Sigmoid colon (tissue), 7 donors: ENCODE data around the gene MASP2. TPM values are rescaled to one million over a fixed set of nuclear protein-coding genes. Genes with fewer than 3 reads are reported as not detected.

Source experiments
- DNase-seq: peaks from one replicate; pipeline ENCODE4 v3.0.0-alpha.2; 2019
- H3K27ac ChIP-seq, 4 donors: fragments of 200-600 bp; sonication (generic); one replicate each; pipeline ENCODE4 v1.5.1; 2016 to 2019; ENCODE audit warnings: mild to moderate bottlenecking in 1 of 4
- H3K27me3 ChIP-seq, 3 donors: fragments of 200-600 bp; sonication (generic); one replicate each; pipeline ENCODE4 v1.5.1; 2019; ENCODE audit warnings: mild to moderate bottlenecking in 1 of 3
- H3K36me3 ChIP-seq, 4 donors: fragments of 200-600 bp; sonication (generic); one replicate each; pipeline ENCODE4 v1.5.1; 2016 to 2019
- H3K4me1 ChIP-seq, 4 donors: fragments of 200-600 bp; sonication (generic); one replicate each; pipeline ENCODE4 v1.5.1; 2017 to 2019
- H3K4me3 ChIP-seq, 4 donors: fragments of 200-600 bp; sonication (generic); one replicate each; pipeline ENCODE4 v1.5.1; 2017 to 2019; ENCODE audit warnings: mild to moderate bottlenecking in 2 of 4, moderate library complexity in 1 of 4
- H3K9me3 ChIP-seq, 4 donors: fragments of 200-600 bp in 3 of 4; sonication (generic) in 3 of 4; one replicate each; pipeline versions ENCODE4 v1.5.1 to v1.6.1; 2013 to 2019
- EP300 ChIP-seq, 4 donors: sonication (generic); formaldehyde crosslinking; IDR thresholded peaks; one replicate each; pipeline ENCODE4 v1.6.1; 2017; ENCODE audit warnings: antibody characterized with exemption in 4 of 4
- POLR2A ChIP-seq, 2 donors: fragments of 450-650 bp; IDR thresholded peaks; one replicate each; pipeline ENCODE4 v1.6.1; 2016; ENCODE audit warnings: antibody characterized with exemption in 2 of 2, mild to moderate bottlenecking in 2 of 2, moderate library complexity in 2 of 2
- POLR2AphosphoS5 ChIP-seq, 4 donors: sonication (generic); formaldehyde crosslinking; IDR thresholded peaks; one replicate each; pipeline ENCODE4 v1.6.1; 2017; ENCODE audit warnings: antibody characterized with exemption in 4 of 4
- WGBS, 2 donors: extraction: QIAGEN DNeasy Blood & Tissue Kit; methylation state at CpG; one replicate each; pipeline ENCODE4 v1.1.7; 2013; 5-methylcytosine and 5-hydroxymethylcytosine counted together
- intact Hi-C: fragments of 100-400 bp; cut with DNase I; formaldehyde crosslinking; loops from one replicate; pipeline ENCODE4 v1.15.1; 2023
- polyA plus RNA-seq, 3 donors: library from polyadenylated mRNA; stranded (reverse); fragments of 200-250 nt; gene quantifications; one replicate each; pipeline ENCODE4 v1.2.3, GENCODE V29; 2013
- total RNA-seq, 4 donors: library from RNA; depleted of rRNA; stranded (reverse); fragments of >200 nt; gene quantifications; one replicate each; pipeline ENCODE4 v1.1.0, GENCODE V29; 2016
- TF ChIP-seq, protein P1 (sequence below), 4 experiments: fragments of 450-650 bp in 3 of 4; fragments of 200-600 bp in 1 of 4; IDR thresholded peaks; one replicate each; pipeline ENCODE4 v1.5.1; 2016 to 2019; ENCODE audit warnings: antibody characterized with exemption in 4 of 4, mild to moderate bottlenecking in 3 of 4, moderate library complexity in 2 of 4
- donor health status: healthy with polysubstance abuse.
- donor health status: Bipolar disorder and iron deficiency.
- donor health status: healthy.

The MASP2 gene
- total and polyA plus RNA-seq, 7 donors = 0.03 TPM; not detected in 6

- intact Hi-C loops = no loop called here
- 88 to 92% methylated on average over 8 of the region's 8 CpGs for WGBS, 2 donors
- H3K27me3 ChIP-seq = peaks cover 0 to 13% (median 0%) of the 10 kb centered on the region in 3 donors
- no peaks in the 10 kb centered on the region for H3K9me3 ChIP-seq
- H3K27ac ChIP-seq = no peak overlapping the region
- peaks cover 0 to 32% (median 26%) of the 10 kb centered on the region in 4 donors for H3K4me1 ChIP-seq
- TF ChIP-seq POLR2A (IDR thresholded peaks at IDR 0.05) = no peak
- no peak for TF ChIP-seq EP300 (IDR thresholded peaks at IDR 0.05)
- TF ChIP-seq, protein P1, sequence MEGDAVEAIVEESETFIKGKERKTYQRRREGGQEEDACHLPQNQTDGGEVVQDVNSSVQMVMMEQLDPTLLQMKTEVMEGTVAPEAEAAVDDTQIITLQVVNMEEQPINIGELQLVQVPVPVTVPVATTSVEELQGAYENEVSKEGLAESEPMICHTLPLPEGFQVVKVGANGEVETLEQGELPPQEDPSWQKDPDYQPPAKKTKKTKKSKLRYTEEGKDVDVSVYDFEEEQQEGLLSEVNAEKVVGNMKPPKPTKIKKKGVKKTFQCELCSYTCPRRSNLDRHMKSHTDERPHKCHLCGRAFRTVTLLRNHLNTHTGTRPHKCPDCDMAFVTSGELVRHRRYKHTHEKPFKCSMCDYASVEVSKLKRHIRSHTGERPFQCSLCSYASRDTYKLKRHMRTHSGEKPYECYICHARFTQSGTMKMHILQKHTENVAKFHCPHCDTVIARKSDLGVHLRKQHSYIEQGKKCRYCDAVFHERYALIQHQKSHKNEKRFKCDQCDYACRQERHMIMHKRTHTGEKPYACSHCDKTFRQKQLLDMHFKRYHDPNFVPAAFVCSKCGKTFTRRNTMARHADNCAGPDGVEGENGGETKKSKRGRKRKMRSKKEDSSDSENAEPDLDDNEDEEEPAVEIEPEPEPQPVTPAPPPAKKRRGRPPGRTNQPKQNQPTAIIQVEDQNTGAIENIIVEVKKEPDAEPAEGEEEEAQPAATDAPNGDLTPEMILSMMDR (IDR thresholded peaks at IDR 0.05) = no peak
- TF ChIP-seq POLR2AphosphoS5 (IDR thresholded peaks at IDR 0.05) = no peak
- no peak for DNase-seq
- no peak overlapping the region for H3K4me3 ChIP-seq
- H3K36me3 ChIP-seq = peaks cover 0 to 36% (median 7%) of the 10 kb centered on the region in 4 donors
Observed at GRCh38 chr1:11057477-11057876, 10.4 kb upstream of the MASP2 start.

- H3K9me3 ChIP-seq = no peaks in the 10 kb centered on the region
- peaks cover 0 to 30% (median 23%) of the 10 kb centered on the region in 4 donors for H3K4me1 ChIP-seq
- H3K27ac ChIP-seq = no peak overlapping the region
- H3K27me3 ChIP-seq = peaks cover 0 to 13% (median 0%) of the 10 kb centered on the region in 3 donors
- no peak overlapping the region for H3K4me3 ChIP-seq
- TF ChIP-seq POLR2A (IDR thresholded peaks at IDR 0.05) (no peak), EP300 (IDR thresholded peaks at IDR 0.05) (no peak), POLR2AphosphoS5 (IDR thresholded peaks at IDR 0.05) (no peak)
- TF ChIP-seq, protein P1 (IDR thresholded peaks at IDR 0.05) = no peak
- intact Hi-C loops = no loop called here
- 92 to 96% methylated on average over 7 of the region's 7 CpGs for WGBS, 2 donors
- DNase-seq = no peak
- H3K36me3 ChIP-seq = peaks cover 0 to 36% (median 7%) of the 10 kb centered on the region in 4 donors
Observed at GRCh38 chr1:11056504-11056903, 9.5 kb upstream of the MASP2 start.

DNA sequence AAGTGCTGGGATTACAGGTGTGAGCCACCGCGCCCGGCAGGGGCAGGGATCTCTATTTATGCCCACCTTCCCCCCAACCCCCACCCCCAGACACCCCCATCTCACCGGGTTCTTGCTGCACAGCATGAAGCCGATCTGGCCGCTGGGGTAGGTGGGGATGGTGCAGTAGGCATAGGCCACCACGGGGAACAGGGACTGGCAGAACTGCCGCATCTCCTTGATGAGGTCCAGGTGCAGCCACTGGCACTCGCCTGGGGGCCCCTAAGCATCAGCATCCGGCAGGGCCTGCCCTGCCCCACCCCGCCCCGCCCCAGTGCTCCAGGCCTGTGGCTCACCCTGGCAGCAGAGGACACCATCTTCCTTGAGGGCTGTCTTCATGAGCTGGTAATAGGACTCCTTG lies 8.6 kb upstream of the MASP2 start:
- 74 to 87% methylated on average over 12 of the region's 12 CpGs for WGBS, 2 donors

GRCh38 chr1:11054666-11055065 lies 7.6 kb upstream of the MASP2 start:
- H3K9me3 ChIP-seq = no peaks in the 10 kb centered on the region
- no peak for DNase-seq
- H3K4me3 ChIP-seq = no peak overlapping the region
- H3K27ac ChIP-seq = no peak overlapping the region
- TF ChIP-seq, protein P1 (IDR thresholded peaks at IDR 0.05) = no peak
- TF ChIP-seq POLR2AphosphoS5 (IDR thresholded peaks at IDR 0.05) = no peak
- no peak for TF ChIP-seq EP300 (IDR thresholded peaks at IDR 0.05)
- no peak for TF ChIP-seq POLR2A (IDR thresholded peaks at IDR 0.05)
- intact Hi-C loops = no loop called here
- peaks cover 0 to 18% (median 12%) of the 10 kb centered on the region in 4 donors for H3K4me1 ChIP-seq
- peaks cover 0 to 13% (median 0%) of the 10 kb centered on the region in 3 donors for H3K27me3 ChIP-seq
- peaks cover 0 to 36% (median 7%) of the 10 kb centered on the region in 4 donors for H3K36me3 ChIP-seq
- WGBS, 2 donors = 94 to 95% methylated on average over 22 of the region's 22 CpGs

More for the DNA sequence above, 8.6 kb upstream of the MASP2 start:
- intact Hi-C loops = no loop called here
- DNase-seq = no peak
- Histone ChIP-seq H3K9me3 (no peaks in the 10 kb centered on the region), H3K4me3 (no peak overlapping the region), H3K36me3 (peaks cover 0 to 36% (median 7%) of the 10 kb centered on the region in 4 donors), H3K27me3 (peaks cover 0 to 13% (median 0%) of the 10 kb centered on the region in 3 donors), H3K4me1 (peaks cover 0 to 22% (median 14%) of the 10 kb centered on the region in 4 donors), H3K27ac (no peak overlapping the region)
- TF ChIP-seq POLR2A (IDR thresholded peaks at IDR 0.05) = no peak
- no peak for TF ChIP-seq EP300 (IDR thresholded peaks at IDR 0.05)
- TF ChIP-seq, protein P1 (IDR thresholded peaks at IDR 0.05) = no peak
- TF ChIP-seq POLR2AphosphoS5 (IDR thresholded peaks at IDR 0.05) = no peak

- H3K4me3 ChIP-seq = no peak overlapping the region
- no peaks in the 10 kb centered on the region for H3K9me3 ChIP-seq
- H3K4me1 ChIP-seq = peaks cover 0 to 14% (median 9%) of the 10 kb centered on the region in 4 donors
- intact Hi-C loops = no loop called here
- no peak for DNase-seq
- H3K27ac ChIP-seq = no peak overlapping the region
- H3K36me3 ChIP-seq = peaks cover 0 to 36% (median 7%) of the 10 kb centered on the region in 4 donors
- 85 to 95% methylated on average over 7 of the region's 7 CpGs for WGBS, 2 donors
- TF ChIP-seq POLR2AphosphoS5 (IDR thresholded peaks at IDR 0.05) (no peak), EP300 (IDR thresholded peaks at IDR 0.05) (no peak)
- H3K27me3 ChIP-seq = peaks cover 0 to 13% (median 0%) of the 10 kb centered on the region in 3 donors
Observed at GRCh38 chr1:11054181-11054580, 7.1 kb upstream of the MASP2 start.
